DOHH2 (cell line): ENCODE results near the gene MAGEF1.

Experiments
- H3F3A ChIP-seq: fragments of 200-600 bp; sonication (generic), shearing (Covaris generic); 2 replicates; pipeline ENCODE4 v1.6.0; 2016; ENCODE audit warnings: antibody characterized with exemption, mild to moderate bottlenecking; ENCODE audit not compliant: control insufficient read depth, insufficient read depth
- H3K27ac ChIP-seq: fragments of 200-600 bp; sonication (generic); 2 replicates; pipeline ENCODE4 v1.5.1; 2014; ENCODE audit warnings: low read depth, mild to moderate bottlenecking, low read length, moderate library complexity
- H3K27me3 ChIP-seq: fragments of 200-600 bp; sonication (generic); 2 replicates; pipeline ENCODE4 v1.6.1; 2014; ENCODE audit warnings: mild to moderate bottlenecking, low read length, mixed read lengths; ENCODE audit not compliant: control insufficient read depth
- H3K36me3 ChIP-seq: fragments of 200-600 bp; sonication (generic); 2 replicates; pipeline ENCODE4 v1.6.1; 2014; ENCODE audit warnings: mild to moderate bottlenecking, low read length, moderate library complexity, mixed read lengths; ENCODE audit not compliant: control insufficient read depth
- H3K4me1 ChIP-seq: fragments of 200-600 bp; sonication (generic); 2 replicates; pipeline ENCODE4 v1.6.1; 2014; ENCODE audit warnings: mild to moderate bottlenecking, low read length, mixed read lengths; ENCODE audit not compliant: control insufficient read depth
- H3K4me2 ChIP-seq: fragments of 200-600 bp; sonication (generic); 2 replicates; pipeline ENCODE4 v1.6.0; 2014; ENCODE audit warnings: mild to moderate bottlenecking, low read length, moderate library complexity
- H3K4me3 ChIP-seq: fragments of 200-600 bp; sonication (generic); 2 replicates; pipeline ENCODE4 v1.5.1; 2014; ENCODE audit warnings: mild to moderate bottlenecking, low read length, mixed read lengths
- H3K79me2 ChIP-seq: fragments of 200-600 bp; sonication (generic); 2 replicates; pipeline ENCODE4 v1.6.1; 2014; ENCODE audit warnings: mild to moderate bottlenecking, low read length, mixed read lengths; ENCODE audit not compliant: control insufficient read depth
- H3K9me2 ChIP-seq: fragments of 200-600 bp; sonication (generic); replicated peaks from 2 replicates; pipeline ENCODE4 v1.6.1; 2014; ENCODE audit warnings: mild to moderate bottlenecking, low read length, mixed read lengths; ENCODE audit not compliant: control insufficient read depth
- H3K9me3 ChIP-seq: fragments of 200-600 bp; sonication (generic); 2 replicates; pipeline ENCODE4 v1.6.1; 2014; ENCODE audit warnings: antibody characterized with exemption, low read length, mixed read lengths; ENCODE audit not compliant: control insufficient read depth, insufficient read depth
- H4K20me1 ChIP-seq: fragments of 200-600 bp; sonication (generic); 2 replicates; pipeline ENCODE4 v1.6.0; 2014; ENCODE audit warnings: low read depth, mild to moderate bottlenecking, antibody characterized with exemption, low read length, moderate library complexity; ENCODE audit not compliant: control insufficient read depth, insufficient read depth
- CTCF ChIP-seq: fragments of 200-600 bp; sonication (generic); IDR thresholded peaks from one replicate; pipeline ENCODE4 v1.5.1; 2014; ENCODE audit warnings: antibody characterized with exemption, mild to moderate bottlenecking, low read depth, low read length; ENCODE audit not compliant: poor library complexity, severe bottlenecking
- EZH2phosphoT487 ChIP-seq: fragments of 200-600 bp; sonication (generic); IDR thresholded peaks from 2 replicates; pipeline ENCODE4 v1.6.1; 2017; ENCODE audit warnings: borderline replicate concordance, mild to moderate bottlenecking, antibody characterized with exemption, low read length, moderate library complexity, mixed read lengths

The MAGEF1 gene

GRCh38 chr3:184725176-184725719 lies 13.4 kb upstream of the MAGEF1 start:
- H3K9me3 ChIP-seq = no peaks in the 10 kb centered on the region
- TF ChIP-seq EZH2phosphoT487 (no peak), CTCF (no peak)
- no peak overlapping the region for H3K4me2 ChIP-seq
- no peaks in the 10 kb centered on the region for H3F3A ChIP-seq
- H3K27me3 ChIP-seq = peaks cover 16% of the 10 kb centered on the region
- no peaks in the 10 kb centered on the region for H3K4me1 ChIP-seq
- H4K20me1 ChIP-seq = no peaks in the 10 kb centered on the region
- no peaks in the 10 kb centered on the region for H3K79me2 ChIP-seq
- H3K9me2 ChIP-seq = no peaks in the 10 kb centered on the region
- H3K4me3 ChIP-seq = no peak overlapping the region
- no peaks in the 10 kb centered on the region for H3K36me3 ChIP-seq
- H3K27ac ChIP-seq = no peak overlapping the region

DNA sequence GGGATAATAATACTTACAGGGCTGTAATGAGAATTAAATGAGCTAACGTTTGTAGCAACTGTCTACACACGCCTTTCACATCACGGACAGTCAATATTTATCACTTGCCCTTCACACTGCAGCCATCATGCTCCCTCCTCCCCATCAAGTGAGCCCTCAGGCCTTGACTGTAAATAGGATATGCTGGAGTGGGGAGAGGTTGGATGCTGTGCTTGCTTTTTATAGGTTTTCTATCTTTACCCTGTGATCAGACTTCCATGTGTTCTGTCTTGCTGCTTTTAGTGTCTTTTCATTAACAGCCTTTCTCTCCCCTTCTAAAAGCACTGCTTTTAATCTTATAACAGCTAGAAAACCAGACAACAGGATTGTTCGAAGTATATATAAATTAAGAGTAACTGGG lies 12.8 kb upstream of the MAGEF1 start:
- Histone ChIP-seq H3K27me3 (peaks cover 18% of the 10 kb centered on the region), H3K4me1 (no peaks in the 10 kb centered on the region), H3K36me3 (no peaks in the 10 kb centered on the region), H3F3A (no peaks in the 10 kb centered on the region), H3K79me2 (no peaks in the 10 kb centered on the region), H3K9me3 (no peaks in the 10 kb centered on the region), H4K20me1 (no peaks in the 10 kb centered on the region), H3K9me2 (no peaks in the 10 kb centered on the region), H3K4me3 (no peak overlapping the region), H3K4me2 (no peak overlapping the region), H3K27ac (no peak overlapping the region)
- no peak for TF ChIP-seq CTCF
- no peak for TF ChIP-seq EZH2phosphoT487

DNA sequence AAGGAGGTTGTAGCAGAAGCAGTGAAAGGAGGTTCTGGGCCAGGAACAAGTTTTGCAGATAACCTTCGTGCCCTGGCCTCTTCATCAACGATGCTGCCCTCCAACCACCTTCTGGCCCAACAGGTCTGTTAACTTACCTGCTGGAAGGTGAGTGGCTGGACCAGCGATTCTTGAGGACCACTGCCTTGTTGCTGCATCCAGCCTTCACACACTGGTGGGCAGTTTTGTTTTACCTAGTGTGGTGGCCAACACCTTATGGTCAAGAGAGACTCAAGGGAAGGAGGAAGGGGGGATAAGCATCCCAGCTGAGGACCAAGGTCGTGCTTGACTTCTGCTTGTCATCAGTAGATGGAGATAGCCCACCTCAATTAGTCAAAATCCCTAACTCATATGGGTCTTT lies 7.8 kb upstream of the MAGEF1 start:
- Histone ChIP-seq H3K4me2 (no peak overlapping the region), H3K4me1 (no peaks in the 10 kb centered on the region), H3K36me3 (no peaks in the 10 kb centered on the region), H4K20me1 (no peaks in the 10 kb centered on the region), H3K79me2 (no peaks in the 10 kb centered on the region), H3K9me3 (no peaks in the 10 kb centered on the region), H3K27me3 (peaks cover 15% of the 10 kb centered on the region), H3K4me3 (no peak overlapping the region), H3K27ac (no peak overlapping the region), H3K9me2 (no peaks in the 10 kb centered on the region), H3F3A (no peaks in the 10 kb centered on the region)
- no peak for TF ChIP-seq CTCF
- no peak for TF ChIP-seq EZH2phosphoT487
